SH-SY5Y (cell line): ENCODE measurements around the gene C16orf78.

Experiments
- GATA2 ChIP-seq: IDR thresholded peaks from 2 replicates; pipeline ENCODE4 v1.6.1; 2011; ENCODE audit warnings: mild to moderate bottlenecking, low read depth, low read length
- GATA3 ChIP-seq: IDR thresholded peaks from 2 replicates; pipeline ENCODE4 v1.6.1; 2011; ENCODE audit warnings: low read depth, mild to moderate bottlenecking, low read length, moderate library complexity

- TF ChIP-seq GATA2 (no peak), GATA3 (no peak)
These were observed 3.7 kb downstream of the C16orf78 start for GRCh38 chr16:49377196-49377755.
